Skeletal muscle satellite cell (primary cell): Measurements from ENCODE around the gene LRPAP1.
"Not testable (repeated sequence)": the region's sequence is repeated elsewhere in the genome, so short reads cannot be mapped to it uniquely, and the experiment has no call there.

Experiments used
- H3K27me3 ChIP-seq: 2 replicates; pipeline ENCODE4 v1.7.0; 2013; ENCODE audit warnings: low read length; ENCODE audit not compliant: control insufficient read depth, insufficient read depth
- H3K36me3 ChIP-seq: 2 replicates; pipeline ENCODE4 v1.7.0; 2013; ENCODE audit warnings: mild to moderate bottlenecking, control low read depth, low read length; ENCODE audit not compliant: insufficient read depth
- H3K4me1 ChIP-seq: 2 replicates; pipeline ENCODE4 v1.7.0; 2013; ENCODE audit warnings: low read length; ENCODE audit not compliant: control insufficient read depth, insufficient read depth
- H3K4me2 ChIP-seq: 2 replicates; pipeline ENCODE4 v1.7.0; 2013; ENCODE audit warnings: mild to moderate bottlenecking, low read length
- H3K4me3 ChIP-seq: 2 replicates; pipeline ENCODE4 v1.7.0; 2013; ENCODE audit warnings: low read length
- H3K9ac ChIP-seq: 2 replicates; pipeline ENCODE4 v1.7.0; 2013; ENCODE audit warnings: mild to moderate bottlenecking, low read depth, low read length, moderate library complexity
- H3K9me3 ChIP-seq: replicated peaks from 2 replicates; pipeline ENCODE4 v1.7.0; 2013; ENCODE audit warnings: mild to moderate bottlenecking, control low read depth, low read length

The LRPAP1 gene

DNA sequence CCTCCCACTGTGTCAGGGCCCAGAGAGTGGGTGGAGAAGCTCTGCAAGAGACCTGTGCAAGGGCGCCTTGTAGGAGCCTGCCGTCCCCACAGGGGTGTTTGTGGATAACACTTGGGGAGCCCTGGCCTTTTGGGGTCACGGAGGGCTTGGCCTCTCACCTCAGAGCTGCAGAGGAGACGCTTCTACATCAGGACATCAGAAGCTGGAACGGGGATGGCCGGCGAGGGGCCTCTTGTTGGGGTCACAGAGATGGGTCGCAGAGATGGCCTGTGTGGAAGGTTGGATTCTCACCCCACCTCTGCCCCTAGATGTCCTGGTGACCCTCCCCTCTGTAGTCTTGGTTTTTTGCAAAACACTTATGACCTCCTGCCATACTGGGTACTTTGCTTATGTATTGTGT is 13.1 kb upstream of the LRPAP1 start:
- not testable (repeated sequence) for H3K9ac ChIP-seq, H3K27me3 ChIP-seq, H3K4me1 ChIP-seq, H3K9me3 ChIP-seq, H3K36me3 ChIP-seq, H3K4me2 ChIP-seq, H3K4me3 ChIP-seq

DNA sequence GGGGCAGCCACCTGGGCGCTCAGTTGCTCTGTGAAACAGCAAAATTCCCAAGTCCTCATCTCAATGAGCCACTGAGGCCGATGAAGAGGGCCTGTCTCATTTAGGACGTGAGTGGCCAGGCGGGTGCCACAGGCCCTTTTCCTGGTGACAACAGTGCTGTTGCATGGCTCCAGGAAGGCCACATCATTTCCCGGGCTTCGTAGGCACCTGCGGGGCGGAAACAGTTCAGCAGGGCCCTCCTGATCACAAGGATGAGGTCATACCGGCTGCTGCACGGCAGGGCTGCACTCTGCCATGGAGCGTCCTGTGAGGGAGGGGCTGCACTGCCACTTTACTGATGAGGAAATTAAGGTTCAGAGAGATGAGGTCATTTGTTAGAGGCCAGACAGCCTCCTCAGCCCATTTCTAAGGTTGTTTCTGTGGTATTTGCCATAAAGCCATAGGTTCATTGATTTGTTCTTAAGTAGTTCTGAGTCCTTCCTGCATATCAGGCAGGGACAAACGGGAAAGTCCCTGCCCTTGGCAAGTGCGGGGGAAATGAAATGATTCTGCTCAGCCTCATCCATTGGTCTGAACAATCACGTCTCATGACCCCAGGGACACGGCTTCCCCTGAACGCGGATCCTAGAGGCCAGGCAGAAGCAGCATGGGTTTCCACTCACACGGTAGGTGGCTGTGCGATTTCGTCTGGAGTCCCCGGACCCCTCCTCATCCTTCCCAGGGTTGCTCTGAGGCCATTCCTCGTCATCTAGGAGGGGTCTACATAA is 12.2 kb upstream of the LRPAP1 start:
- not testable (repeated sequence) for H3K27me3 ChIP-seq, H3K36me3 ChIP-seq, H3K9me3 ChIP-seq, H3K4me1 ChIP-seq, H3K4me3 ChIP-seq, H3K9ac ChIP-seq, H3K4me2 ChIP-seq

DNA sequence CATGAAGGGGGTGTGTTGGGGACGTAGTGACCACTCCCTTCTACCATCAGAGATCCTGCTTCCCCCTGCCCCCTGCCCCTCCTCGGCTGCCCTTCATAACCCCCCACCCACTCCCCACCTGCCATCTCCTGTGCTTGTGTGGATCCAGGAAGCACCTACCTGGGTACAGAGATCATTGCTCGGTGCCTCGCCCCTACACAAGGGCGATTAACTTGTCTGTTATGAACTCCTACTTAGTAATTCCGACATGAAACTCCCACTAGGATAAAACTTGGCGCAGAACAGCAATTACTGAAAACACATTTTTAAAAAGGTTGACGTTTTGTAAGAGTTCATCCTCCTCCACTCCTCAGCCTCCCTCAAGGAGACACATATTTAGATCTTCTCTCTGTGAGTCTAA is 11.2 kb upstream of the LRPAP1 start:
- H3K9ac ChIP-seq, H3K4me2 ChIP-seq, H3K4me3 ChIP-seq, H3K27me3 ChIP-seq, H3K9me3 ChIP-seq, H3K36me3 ChIP-seq, H3K4me1 ChIP-seq: not testable (repeated sequence)

DNA sequence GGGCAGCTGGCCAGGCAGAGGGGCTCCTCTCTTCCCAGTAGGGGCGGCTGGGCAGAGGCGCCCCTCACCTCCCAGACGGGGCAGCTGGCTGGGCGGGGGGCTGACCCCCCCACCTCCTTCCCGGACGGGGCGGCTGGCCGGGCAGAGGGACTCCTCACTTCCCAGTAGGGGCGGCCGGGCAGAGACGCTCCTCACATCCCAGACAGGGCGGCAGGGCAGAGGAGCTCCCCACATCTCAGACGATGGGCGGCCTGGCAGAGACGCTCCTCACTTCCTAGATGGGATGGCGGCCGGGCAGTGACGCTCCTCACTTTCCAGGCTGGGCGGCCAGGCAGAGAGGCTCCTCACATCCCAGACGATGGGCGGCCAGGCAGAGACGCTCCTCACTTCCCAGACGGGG is 6.7 kb upstream of the LRPAP1 start:
- H3K9me3 ChIP-seq, H3K9ac ChIP-seq, H3K27me3 ChIP-seq, H3K4me1 ChIP-seq, H3K4me2 ChIP-seq, H3K36me3 ChIP-seq, H3K4me3 ChIP-seq: not testable (repeated sequence)

DNA sequence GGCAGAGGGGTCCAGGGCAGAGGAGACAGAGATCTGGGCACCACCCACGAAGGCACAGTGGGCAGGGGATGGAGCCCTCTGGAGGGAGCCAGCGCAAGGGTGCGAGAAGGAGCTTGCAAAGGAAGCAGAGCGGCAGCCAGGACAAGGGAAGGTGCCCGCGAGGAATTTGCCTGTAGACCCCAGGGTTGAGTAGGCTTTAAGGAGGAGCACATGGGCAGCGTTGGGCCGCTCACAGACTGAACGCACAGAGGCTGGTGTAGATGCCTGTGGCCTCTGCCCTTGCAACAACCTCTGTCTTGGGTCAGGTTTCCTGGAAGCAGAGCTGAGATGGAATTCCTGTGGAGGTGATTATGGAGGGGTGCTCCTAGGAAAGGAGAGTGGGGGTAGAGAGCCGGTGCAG is 3.6 kb upstream of the LRPAP1 start:
- H3K36me3 ChIP-seq, H3K9me3 ChIP-seq, H3K27me3 ChIP-seq, H3K9ac ChIP-seq, H3K4me2 ChIP-seq, H3K4me3 ChIP-seq: not testable (repeated sequence)
- H3K4me1 ChIP-seq = peaks cover 14% of the 10 kb centered on the region

DNA sequence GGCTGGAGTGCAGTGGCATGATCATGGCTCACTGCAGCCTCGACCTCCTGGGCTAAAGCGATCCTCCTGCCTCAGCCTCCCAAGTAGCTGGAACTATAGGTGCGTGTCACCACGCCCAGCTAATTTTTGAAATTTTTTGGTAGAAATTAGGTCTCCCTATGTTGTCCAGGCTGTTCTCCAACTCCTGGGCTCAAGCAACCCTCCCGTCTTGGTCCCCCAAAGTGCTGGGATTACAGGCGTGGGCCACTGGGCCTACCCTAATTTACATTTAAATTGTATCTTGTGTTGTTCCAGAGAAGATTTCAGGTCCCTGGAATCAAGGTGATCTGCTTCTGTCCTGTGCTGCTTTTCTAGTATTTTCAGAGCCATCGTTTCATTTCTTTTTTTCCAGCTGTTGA is 1.2 kb upstream of the LRPAP1 start:
- Histone ChIP-seq H3K27me3 (no peaks in the 10 kb centered on the region), H3K9ac (no peak overlapping the region), H3K9me3 (no peaks in the 10 kb centered on the region), H3K4me2 (no peak overlapping the region), H3K36me3 (no peaks in the 10 kb centered on the region), H3K4me3 (no peak overlapping the region), H3K4me1 (peaks cover 22% of the 10 kb centered on the region)

DNA sequence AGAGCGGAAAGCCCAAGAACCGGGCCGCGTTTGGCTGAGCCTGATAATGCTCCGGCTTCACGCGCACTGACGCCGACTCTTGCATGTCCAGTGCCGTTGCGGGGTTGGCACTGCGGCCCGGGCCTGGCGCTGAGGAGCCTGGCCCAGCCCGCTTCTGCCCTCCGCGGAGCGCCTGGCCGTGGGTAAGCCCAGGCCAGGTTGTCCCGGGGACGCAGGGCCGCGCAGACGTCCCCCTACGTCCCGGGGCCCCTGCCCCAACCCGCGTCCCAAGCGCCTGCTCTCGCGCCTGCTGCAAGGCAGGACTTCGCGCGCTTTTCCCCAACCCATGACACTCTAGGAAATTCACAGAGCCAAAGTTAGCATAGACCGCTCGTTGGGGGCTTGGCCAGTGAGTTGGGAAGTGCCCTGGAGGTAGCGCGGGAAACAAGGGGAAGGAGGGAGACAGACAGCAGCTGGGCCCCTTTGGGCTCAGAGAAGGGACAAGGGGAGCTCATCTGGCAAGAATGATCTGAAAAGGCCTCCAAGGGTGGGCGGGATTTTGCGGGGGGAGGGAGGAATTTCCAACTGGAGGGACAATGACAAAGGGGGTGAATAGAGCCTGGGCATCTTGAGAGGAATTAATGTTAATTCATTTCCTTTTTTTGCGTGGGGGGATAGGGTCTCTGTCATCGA is 665 bp upstream of the LRPAP1 start:
- Histone ChIP-seq H3K36me3 (no peaks in the 10 kb centered on the region), H3K4me3 (peak overlapping the region; percentile 98), H3K4me2 (peak overlapping the region; percentile 99), H3K27me3 (no peaks in the 10 kb centered on the region), H3K9me3 (no peaks in the 10 kb centered on the region), H3K9ac (peak overlapping the region; percentile 43), H3K4me1 (peaks cover 22% of the 10 kb centered on the region)

DNA sequence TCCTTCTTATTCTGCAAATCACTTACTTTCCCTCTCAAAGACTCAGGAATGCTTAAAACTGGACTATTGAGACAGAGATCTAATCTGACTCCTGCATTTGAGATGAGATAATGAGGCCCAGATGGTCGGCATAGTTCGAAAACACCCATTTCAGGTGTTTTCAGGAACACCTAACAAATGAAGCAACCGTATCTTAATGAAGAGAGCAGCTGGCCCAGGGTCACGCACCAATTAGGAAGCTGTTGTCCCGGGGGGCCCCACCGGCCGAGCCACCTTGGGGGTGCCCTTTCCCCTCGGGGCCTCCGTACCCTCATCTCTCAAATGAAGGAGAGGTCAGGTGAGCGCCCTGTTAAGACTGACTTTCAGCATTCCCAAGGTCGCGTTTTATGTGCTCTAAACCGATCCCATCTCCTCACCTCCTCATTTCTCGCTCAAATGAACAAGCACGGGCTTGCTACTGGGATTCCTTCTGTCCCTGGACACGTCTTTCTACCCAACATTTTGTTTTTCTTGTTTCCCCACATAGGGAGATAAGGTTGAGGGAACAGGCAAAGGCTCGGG is 824 bp downstream of the LRPAP1 start:
- H3K9me3 ChIP-seq = no peaks in the 10 kb centered on the region
- peak overlapping the region; percentile 87 for H3K9ac ChIP-seq
- peak overlapping the region; percentile 98 for H3K4me3 ChIP-seq
- H3K4me1 ChIP-seq = peaks cover 22% of the 10 kb centered on the region
- peak overlapping the region; percentile 99 for H3K4me2 ChIP-seq
- H3K27me3 ChIP-seq = no peaks in the 10 kb centered on the region
- H3K36me3 ChIP-seq = no peaks in the 10 kb centered on the region

DNA sequence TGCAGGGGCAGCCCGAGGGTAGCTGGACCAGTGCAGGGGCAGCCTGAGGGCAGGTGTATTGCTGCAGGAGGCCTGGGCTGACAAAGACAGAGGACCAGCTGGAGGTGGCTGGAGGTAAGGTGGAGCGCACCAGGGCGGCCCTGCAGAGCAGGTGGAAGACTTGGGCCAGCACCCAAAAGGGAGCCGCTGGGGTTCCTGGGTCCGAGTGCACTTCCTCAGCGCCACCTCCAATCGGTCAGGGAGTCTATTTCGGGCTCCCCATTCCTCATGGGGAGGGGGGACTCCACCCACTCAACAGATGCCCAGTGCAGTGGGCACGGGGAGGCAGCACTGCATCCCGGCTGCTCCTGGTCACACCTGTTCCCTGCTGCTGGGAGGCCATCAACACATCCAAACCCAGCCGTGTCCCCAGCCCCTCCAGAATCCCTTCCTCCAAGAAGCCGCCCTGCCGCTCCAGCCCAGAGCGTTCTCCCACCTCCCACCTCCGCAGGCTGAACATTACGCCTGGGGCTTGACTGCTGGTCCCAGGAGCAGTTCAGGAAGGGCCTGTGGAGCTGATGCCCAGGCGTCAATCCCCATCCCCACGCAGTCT is 1.5 kb downstream of the LRPAP1 start:
- H3K36me3 ChIP-seq = no peaks in the 10 kb centered on the region
- H3K9ac ChIP-seq = peak overlapping the region; percentile 87
- peaks cover 22% of the 10 kb centered on the region for H3K4me1 ChIP-seq

DNA sequence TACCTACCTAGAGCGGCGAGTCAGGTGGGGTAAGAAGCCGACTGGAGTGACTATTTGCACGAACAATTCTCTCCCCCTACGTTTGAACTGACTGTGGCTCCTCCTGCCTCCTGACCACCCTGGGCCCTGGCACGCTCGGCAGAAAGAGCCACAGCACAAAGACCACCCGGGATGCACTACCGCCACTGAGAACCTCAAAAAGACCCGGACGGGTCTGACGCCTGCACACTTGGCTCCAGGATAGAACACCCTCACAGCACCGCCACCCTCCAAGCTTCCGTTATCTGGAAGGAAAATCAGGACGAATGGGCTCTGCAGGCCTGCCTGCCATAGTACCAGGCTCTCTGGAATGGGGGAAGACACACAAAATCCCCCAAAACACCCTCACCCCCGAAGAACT is 2.2 kb downstream of the LRPAP1 start:
- peaks cover 22% of the 10 kb centered on the region for H3K4me1 ChIP-seq
- peaks cover under 1% of the 10 kb centered on the region for H3K36me3 ChIP-seq
- no peak overlapping the region for H3K9ac ChIP-seq
- H3K4me3 ChIP-seq = no peak overlapping the region
- no peaks in the 10 kb centered on the region for H3K27me3 ChIP-seq
- no peaks in the 10 kb centered on the region for H3K9me3 ChIP-seq
- H3K4me2 ChIP-seq = peak overlapping the region; percentile 99

More for the DNA sequence above, 1.5 kb downstream of the LRPAP1 start:
- Histone ChIP-seq H3K4me2 (peak overlapping the region; percentile 99), H3K4me3 (peak overlapping the region; percentile 98), H3K27me3 (no peaks in the 10 kb centered on the region), H3K9me3 (no peaks in the 10 kb centered on the region)

DNA sequence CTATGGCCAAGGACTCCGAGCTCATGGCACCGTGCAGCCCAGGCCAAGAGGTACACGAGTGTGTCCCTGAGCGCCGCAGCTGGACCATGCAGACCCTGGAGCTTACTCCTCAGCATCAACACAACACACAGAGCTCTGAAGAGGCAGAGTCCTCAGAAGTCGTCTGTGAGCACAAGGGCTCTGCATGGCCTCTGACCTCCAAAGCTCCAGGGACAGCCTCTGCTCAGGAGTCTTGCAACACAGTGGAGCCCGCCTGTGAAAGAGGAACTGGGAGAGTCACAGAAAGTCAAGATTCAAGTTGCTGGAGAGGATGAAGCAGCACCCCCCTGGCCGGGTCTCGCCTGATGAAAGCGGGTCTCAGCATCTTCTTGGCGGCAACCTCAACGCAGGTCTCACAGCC is 2.9 kb downstream of the LRPAP1 start:
- peaks cover 22% of the 10 kb centered on the region for H3K4me1 ChIP-seq
- H3K4me2 ChIP-seq = no peak overlapping the region
- peaks cover 8% of the 10 kb centered on the region for H3K36me3 ChIP-seq
- H3K9me3 ChIP-seq = no peaks in the 10 kb centered on the region
- no peak overlapping the region for H3K9ac ChIP-seq
- H3K4me3 ChIP-seq = no peak overlapping the region
- H3K27me3 ChIP-seq = no peaks in the 10 kb centered on the region
